NB4 (cell line): ENCODE measurements around the gene L3MBTL4.

Source experiments
- DNase-seq: peaks from one replicate; pipeline ENCODE4 v3.0.0; 2010; ENCODE audit warnings: low read depth
- H3K4me3 ChIP-seq: one replicate; pipeline ENCODE4 v1.5.1; 2011; ENCODE audit warnings: mild to moderate bottlenecking, low read depth, low read length, moderate library complexity
- MAX ChIP-seq: IDR thresholded peaks from 2 replicates; pipeline ENCODE4 v1.6.1; 2011; ENCODE audit warnings: low read depth, low read length
- MYC ChIP-seq: IDR thresholded peaks from 2 replicates; pipeline ENCODE4 v1.6.1; 2011; ENCODE audit warnings: low read depth, low read length
- POLR2A ChIP-seq: IDR thresholded peaks from 2 replicates; pipeline ENCODE4 v1.6.1; 2011; ENCODE audit warnings: mild to moderate bottlenecking; ENCODE audit not compliant: insufficient read length; ENCODE audit errors: extremely low read depth
- TF ChIP-seq, protein P1 (sequence below): IDR thresholded peaks from one replicate; pipeline ENCODE4 v1.5.1; 2012; ENCODE audit warnings: low read depth, low read length

The L3MBTL4 gene

GRCh38 chr18:6437937-6438818 lies 23.5 kb upstream of the L3MBTL4 start:
- no peak overlapping the region for H3K4me3 ChIP-seq

DNA sequence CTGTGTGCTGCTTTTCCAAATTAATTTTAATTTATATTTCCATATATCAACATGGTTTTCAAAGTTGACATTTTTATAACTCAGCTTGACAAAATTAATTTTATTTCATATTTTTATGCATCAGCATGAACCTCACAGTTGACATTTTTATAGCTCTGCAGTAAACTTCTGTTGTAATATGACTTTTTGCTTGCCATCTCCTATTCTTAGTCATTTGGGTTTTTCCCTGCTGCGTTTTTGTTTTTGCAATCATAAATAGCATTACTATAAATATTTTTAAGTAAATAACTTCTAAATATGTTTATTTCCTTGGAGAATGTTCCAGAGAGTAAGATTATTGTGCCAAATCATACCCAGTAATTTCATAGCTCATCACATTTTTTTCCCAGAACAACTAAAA lies 21.0 kb upstream of the L3MBTL4 start:
- no peak for DNase-seq
- H3K4me3 ChIP-seq, result no peak overlapping the region
- TF ChIP-seq MYC (no peak), POLR2A (no peak), MAX (no peak)
- TF ChIP-seq, protein P1, sequence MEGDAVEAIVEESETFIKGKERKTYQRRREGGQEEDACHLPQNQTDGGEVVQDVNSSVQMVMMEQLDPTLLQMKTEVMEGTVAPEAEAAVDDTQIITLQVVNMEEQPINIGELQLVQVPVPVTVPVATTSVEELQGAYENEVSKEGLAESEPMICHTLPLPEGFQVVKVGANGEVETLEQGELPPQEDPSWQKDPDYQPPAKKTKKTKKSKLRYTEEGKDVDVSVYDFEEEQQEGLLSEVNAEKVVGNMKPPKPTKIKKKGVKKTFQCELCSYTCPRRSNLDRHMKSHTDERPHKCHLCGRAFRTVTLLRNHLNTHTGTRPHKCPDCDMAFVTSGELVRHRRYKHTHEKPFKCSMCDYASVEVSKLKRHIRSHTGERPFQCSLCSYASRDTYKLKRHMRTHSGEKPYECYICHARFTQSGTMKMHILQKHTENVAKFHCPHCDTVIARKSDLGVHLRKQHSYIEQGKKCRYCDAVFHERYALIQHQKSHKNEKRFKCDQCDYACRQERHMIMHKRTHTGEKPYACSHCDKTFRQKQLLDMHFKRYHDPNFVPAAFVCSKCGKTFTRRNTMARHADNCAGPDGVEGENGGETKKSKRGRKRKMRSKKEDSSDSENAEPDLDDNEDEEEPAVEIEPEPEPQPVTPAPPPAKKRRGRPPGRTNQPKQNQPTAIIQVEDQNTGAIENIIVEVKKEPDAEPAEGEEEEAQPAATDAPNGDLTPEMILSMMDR, result no peak

More at GRCh38 chr18:6437937-6438818, 23.5 kb upstream of the L3MBTL4 start:
- TF ChIP-seq, protein P1, result no peak
- TF ChIP-seq POLR2A (no peak), MYC (no peak), MAX (no peak)
- no peak for DNase-seq

DNA sequence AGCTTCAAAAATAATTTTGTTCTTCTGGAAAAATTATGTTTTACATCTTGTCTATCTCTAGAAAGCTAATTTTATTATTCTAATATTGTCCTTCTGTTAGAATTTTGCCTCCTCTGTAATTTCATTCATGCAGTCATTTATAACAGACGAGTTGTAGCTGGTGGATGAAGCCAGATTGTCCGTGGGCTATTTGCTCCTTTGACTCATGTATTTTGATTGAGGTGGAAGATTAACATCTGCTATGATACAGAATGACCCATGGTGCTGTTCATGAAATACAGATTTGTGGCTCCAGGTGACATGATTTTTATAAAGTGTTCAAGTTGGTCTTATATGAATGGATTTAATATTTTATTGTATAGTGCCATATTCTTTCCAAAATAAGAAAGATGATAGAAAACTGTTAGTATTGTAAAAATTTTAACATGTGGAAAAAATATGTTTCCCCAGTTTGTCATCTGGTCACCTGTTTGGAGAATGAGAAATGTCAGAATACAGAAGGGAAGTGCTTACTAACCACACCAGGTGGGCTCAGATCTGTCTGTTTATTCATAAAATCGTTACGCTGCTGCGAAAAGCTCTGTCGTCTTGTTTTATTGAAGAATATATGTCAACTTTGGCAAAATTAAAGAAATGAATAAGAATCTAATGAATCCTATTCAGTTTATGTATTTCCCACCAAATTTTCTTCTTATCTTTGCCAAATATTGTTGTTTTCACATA lies 20.4 kb upstream of the L3MBTL4 start:
- TF ChIP-seq POLR2A (no peak), MAX (no peak), MYC (no peak)
- TF ChIP-seq, protein P1, result no peak
- H3K4me3 ChIP-seq, result no peak overlapping the region
- DNase-seq, result no peak

DNA sequence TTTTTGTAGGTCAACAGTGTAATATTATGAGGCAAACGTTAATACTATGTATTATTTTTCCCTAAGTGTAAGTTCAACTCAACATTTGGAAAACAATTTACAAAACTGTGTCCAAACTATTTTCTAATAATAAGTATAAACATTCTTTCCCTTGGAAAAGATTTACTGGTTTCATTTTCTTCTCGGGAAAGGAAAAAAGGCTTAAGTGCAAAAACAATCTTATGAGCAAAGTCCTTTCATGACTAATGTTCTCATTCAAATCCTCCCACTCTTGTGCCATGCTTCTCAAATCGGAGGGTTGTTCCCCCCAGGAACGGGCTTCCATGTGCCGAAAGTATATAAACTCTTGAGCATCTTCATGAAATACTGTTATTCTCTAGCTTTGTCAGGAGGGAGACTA lies 19.8 kb upstream of the L3MBTL4 start:
- H3K4me3 ChIP-seq, result no peak overlapping the region
- TF ChIP-seq POLR2A (no peak), MYC (no peak), MAX (no peak)
- TF ChIP-seq, protein P1, result no peak
- DNase-seq, result no peak

DNA sequence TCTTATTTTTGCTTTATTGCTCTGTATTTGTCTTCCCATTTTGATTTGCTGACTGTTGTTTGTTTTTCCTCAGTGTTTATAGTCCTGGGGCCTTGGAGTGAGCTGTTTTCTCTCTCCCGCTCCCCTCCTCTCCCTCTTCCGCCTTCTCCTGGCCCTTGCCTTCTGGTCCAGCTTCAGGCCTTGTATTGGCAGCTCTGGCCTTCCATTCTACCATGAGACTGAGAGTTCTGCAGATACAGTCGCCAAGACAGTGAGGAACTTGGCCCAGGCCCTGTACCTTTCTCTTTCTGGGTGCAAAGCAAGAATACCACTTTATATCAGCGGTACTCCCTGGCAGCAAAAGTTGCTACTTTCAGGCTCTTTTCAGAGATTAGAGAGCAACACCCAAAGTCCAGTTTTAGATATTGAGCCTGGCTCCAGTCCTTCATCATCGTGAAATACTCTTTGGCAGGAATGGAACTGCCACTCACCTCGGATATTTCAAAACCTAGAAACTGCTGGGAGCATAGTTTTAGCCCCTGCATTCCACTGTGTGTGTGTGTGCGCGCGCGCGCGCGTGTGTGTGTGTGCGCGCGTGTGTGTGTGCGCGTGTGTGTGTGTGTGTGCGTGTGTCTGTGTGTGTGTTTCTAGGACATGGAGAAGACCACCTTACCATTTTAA lies 17.1 kb upstream of the L3MBTL4 start:
- TF ChIP-seq MAX, result no peak
- no peak for TF ChIP-seq POLR2A
- no peak for TF ChIP-seq MYC
- TF ChIP-seq, protein P1, result no peak
- H3K4me3 ChIP-seq, result no peak overlapping the region
- DNase-seq, result no peak
